Inferior parietal cortex (tissue), 1 donor: ENCODE measurements around the gene PLXNA3.
"Not testable (repeated sequence)": the region's sequence is repeated elsewhere in the genome, so short reads cannot be mapped to it uniquely, and the experiment has no call there.

Experiments used
- DNase-seq: peaks from one replicate; pipeline ENCODE4 v3.0.0-alpha.2; 2016; ENCODE audit errors: extremely low spot score

Gene PLXNA3

GRCh38 chrX:154478728-154479622, 20.9 kb downstream of the PLXNA3 start, which contains the start of gene LAGE3:
LAGE3 (minus strand) TSS chrX:154479281; CDS start chrX:154478915, 366 bp downstream.
- peak; percentile 85 for DNase-seq

DNA sequence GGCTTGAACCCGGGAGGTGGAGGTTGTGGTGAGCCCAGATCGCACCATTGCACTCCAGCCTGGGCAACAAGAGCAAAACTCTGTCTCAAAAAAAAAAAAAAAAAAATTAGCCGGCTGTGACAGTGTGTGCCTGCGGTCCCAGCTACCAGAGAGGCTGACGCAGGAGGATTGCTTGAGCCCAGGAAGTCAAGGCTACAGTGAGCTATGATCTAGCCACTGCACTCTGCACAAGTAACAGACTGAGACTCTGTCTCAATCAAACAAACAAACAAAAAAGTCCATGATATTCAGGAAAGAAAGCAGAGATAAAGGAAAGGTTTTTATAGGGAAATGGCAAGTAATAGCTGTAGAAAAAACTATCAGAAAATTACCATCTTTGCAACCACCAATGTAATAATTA, 23.1 kb downstream of the PLXNA3 start:
- DNase-seq: no peak

GRCh38 chrX:154481911-154482601, 24.0 kb downstream of the PLXNA3 start:
- DNase-seq: no peak

DNA sequence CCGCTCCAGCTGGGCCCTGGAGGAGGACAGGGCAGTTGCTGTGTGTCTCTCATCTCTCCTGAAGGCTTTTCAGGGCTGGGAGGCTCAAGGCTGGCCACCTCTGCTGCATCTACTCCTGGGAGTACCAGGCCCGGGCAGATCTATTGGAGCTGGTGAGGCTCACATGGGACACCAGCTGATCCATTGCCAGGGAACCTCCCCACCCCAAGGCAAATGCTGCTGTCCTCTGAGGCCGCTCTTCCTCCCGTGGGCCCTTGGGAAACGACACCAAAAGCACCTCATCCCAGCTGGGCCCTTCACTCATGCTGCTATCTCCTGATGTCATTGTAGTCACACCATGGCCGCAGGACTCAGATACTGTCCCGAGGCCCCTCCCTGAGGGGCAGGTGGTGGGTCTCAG, 24.7 kb downstream of the PLXNA3 start:
- DNase-seq: no peak

- DNase-seq: no peak
These were observed 25.2 kb downstream of the PLXNA3 start for GRCh38 chrX:154483325-154483724.

DNA sequence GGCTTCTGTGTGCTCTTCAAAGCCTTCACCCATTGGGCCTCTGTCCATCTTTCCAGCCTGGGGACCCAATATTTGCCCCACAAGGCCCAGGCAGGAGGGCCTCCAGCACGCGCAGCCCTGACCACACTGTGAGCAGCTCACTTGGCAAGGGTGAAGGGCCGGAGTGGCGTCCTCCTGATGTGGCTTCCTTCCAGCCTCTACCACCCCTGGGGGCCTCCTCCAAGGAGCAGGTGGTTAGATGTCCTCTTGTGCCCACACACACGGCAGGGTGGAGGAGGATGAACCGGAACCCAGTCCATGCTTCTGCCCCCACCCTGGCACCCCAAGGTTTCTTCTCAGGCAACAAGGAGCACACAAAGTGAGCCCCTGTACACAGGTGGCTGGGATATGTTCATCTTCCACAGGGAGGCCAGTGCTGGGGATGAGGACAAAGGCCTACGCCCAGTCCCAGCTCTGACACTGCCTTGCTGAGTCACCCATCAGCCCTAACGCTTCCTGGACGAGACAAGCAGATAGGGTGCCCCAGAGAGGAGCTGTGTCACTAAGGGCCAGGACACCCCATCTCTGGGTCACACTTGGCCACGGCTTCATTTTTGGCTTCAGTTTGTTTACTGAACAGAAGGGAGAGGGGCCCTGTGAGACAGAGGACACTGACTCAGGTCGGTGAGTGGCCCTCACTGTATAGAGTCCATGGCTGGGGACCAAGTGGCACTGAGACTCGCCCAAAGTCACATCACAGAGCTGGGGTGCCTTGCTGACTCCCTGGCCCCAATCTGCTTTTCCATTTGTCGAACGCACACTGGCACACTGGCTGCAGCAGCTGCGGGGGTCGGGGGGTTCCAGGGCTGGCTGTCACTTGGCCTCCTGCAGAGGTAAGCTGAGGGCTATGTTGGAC, 26.4 kb downstream of the PLXNA3 start:
- no peak for DNase-seq

DNA sequence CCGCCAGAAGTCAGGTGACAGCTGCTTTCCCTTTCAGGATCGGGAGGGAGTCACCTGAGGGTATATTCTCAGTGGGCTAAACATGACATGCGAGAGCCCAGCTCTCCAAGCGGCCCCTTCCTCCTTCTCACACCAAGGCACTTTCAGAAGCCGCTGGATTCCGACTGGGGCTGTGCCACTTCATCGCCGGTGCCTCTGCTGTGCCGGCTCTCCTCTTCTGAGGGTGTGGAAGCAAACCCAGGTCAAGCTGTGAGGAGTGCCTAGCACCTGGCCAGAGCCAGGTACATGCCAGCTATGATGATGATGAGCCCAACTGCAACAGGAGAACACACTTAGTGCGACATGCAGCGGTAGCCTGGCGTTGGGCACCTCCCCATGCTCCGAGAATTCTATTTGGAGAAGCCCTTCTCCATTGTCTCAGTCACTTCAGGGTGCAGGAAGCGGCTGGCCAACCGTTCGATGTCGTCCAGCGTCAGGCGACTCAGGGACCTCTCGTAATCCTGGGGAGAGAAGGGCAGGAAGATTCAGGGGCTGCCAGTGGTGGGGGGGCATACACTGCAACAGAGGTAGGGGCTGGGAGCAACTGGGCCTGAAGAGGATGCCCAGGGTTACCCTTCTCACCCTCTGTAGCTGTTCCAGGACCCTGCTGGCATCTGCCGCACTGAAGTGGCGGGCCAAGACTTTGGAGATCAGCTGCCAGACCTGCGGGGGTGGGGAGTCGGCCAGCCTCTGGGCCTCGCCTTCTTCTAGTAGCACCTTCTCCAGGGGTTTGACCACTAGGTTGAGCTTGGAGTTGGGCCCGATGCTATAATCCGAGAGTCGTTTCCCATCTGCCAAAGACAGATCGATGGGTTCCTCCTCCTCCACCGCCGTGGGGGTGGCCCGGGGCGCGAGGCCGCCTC, 27.3 kb downstream of the PLXNA3 start:
- no peak for DNase-seq

DNA sequence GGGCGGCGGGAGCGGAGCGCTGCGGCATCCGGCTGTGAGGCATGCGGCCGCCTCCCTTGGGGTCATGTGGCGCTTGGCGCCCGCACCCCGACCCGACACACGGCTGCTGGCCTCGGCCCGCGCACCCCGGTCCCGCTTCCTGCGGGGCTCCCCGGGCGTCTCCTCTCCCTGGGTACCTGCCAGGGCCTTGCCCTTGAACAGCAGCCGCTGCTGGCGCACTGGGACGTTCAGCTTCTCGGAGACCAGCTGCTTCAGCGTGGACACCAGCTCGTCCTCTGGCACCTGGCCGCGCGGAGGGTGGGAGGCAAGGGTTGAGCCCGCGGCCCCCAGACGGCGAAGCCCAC, 27.9 kb downstream of the PLXNA3 start:
- DNase-seq: no peak

DNA sequence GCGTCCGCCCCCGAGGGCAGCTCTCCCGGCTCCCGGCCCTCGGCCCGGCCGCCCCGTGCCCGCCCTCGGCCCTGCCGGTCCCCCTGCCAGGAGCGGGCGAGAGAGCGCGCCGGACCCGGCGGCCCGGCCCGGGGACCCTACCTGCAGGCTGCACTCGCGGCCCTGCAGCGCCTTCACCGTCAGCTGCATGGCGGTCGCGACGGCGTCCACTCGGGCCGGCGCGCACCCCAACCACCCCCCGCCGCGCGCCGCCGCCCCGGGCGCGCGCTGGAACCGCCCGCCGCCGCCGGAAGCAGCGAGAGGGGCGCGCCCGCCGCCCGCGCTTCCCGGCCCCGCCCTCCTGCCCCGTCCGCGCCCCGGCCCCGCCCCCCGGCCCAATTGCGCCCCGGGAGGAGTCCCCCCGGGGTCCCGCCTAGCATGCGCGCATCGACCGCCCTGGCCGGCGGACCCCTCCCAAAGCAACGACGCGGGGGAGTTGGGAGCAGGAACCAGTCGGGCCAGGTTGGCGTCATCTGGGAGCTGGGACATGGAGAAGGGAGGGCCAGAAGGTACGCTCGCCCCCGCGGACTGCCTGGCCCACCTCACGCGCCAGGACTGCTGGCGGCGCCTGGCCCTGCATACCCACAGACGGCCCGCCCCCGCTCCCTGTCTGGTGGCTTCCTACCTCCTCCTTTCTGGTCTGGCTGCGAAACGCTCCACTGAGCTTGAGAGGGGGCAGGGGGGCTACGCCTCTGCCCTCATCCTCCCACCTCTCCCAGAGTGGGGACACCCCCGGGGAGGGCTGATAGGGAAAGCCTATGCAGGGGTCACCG, 28.5 kb downstream of the PLXNA3 start, which contains the start of gene UBL4A:
Gene UBL4A, minus strand, starts transcription at position 220 of the 812 bp plus-strand sequence. Its CDS starts 31 bp downstream, at position 189.
- no peak for DNase-seq

DNA sequence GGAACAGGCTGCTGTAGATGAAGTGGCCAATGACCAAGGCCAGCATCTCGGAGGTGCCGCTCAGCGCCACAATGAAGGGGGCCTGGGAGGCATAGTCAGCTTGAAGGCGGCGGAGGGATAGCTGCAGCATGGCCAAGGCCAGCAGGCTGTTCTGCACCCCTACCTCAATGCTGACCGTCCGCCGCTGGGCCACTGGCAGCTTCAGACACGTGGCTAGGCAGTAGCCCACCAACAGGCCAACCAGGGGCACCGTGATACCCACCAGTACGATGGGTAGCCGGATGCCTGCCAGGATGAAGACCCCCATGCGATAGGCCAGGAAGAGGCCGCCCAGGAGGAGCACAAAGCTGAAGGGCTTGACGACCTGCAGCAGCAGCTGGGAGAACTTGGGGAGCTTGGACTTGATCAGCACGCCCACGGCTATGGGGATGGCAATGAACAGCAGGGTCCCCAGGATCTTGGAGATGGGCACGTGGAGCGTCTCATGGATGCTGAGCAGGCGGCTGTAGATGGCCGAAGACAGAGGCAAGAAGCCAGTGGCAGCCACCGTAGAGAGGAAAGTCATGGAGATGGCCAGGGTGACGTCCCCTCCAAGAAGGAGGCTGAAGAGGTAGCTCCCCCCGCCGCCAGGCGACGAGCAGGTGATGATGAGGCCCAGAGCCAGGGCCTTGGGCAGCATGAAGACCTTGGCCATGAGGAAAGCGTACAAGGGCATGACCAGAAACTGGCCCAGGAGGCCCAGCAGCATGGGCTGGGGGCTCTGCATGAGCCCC, 29.6 kb downstream of the PLXNA3 start:
- DNase-seq: no peak

GRCh38 chrX:154488336-154489075, 30.4 kb downstream of the PLXNA3 start:
- DNase-seq: no peak

DNA sequence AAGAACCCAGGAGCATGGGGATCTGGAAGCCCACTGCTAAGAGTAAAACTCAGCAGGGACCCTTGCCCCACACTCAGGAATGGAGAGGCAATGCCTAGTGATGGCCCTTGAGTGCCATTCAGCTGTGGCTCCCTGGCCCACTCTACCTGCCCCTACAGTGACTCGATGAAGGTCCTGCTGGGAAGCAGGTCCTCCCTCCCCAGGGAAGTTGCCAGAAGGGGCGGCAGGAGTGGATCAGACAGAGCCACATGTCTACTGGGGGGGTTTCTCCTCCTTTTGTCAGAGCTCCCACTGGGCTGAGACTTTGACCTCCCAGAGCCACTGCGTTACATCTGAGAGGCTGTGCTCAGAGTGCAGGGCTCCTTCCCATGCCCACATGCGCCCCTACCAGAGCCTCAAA, 31.1 kb downstream of the PLXNA3 start:
- DNase-seq: no peak

- DNase-seq: no peak
These were observed 31.9 kb downstream of the PLXNA3 start for GRCh38 chrX:154490021-154490413.

DNA sequence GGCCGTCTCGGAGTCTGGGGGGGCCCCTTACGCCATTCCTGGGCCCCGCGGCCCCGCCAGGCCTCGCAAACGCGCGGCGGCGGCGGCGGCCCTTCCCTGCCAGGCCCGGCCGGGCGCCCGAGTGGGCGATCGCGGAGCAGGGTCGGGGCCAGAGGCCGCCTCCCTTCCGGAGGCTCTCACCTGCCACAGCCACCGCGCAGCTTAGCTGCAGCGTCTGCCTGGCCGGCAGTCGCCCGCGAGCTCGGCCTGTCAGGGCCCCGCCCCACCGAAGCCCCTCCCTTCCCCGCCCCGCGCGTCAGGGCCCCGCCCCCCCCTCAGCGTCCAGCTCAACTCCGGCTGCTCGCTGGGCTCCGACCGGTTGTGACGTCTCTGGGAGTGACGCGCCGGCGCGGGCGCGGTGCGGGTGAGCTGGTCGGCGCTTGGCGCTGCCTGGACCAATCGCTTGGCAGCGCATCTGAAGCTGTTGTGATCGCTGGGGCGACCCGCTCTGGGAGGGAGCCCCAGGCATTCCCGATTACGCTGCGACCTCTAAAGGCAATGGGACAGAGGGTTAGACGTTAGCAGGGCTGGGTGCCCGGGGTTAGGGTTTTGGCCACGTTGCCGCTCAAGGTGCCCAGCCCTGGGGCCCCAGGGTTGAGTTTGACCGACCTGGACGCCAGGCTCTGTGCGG, 32.5 kb downstream of the PLXNA3 start, which contains the start of gene SLC10A3:
Gene SLC10A3, minus strand, starts transcription at position 216 of the 670 bp plus-strand sequence. CDS start 1,689 bp downstream, outside the sequence.
- DNase-seq: peak; percentile 84

DNA sequence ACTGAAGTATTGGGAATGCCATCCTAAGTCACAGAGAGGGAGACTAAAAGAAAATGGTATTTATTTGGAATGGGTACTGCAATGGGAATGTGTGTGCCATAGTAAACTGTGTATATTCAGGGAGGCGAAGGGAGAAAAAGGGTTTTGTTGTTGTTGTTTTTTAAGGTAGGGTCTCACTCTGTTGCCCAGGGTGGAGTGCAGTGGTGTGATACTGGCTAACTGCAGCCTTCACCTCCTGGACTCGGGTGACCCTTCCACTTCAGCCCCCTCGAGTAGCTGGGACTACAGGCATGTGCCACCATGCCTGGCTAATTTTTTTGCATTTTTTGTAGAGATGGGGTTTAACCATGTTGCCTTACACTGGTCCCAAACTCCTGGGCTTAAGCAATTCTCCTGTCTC, 36.6 kb downstream of the PLXNA3 start:
- no peak for DNase-seq

DNA sequence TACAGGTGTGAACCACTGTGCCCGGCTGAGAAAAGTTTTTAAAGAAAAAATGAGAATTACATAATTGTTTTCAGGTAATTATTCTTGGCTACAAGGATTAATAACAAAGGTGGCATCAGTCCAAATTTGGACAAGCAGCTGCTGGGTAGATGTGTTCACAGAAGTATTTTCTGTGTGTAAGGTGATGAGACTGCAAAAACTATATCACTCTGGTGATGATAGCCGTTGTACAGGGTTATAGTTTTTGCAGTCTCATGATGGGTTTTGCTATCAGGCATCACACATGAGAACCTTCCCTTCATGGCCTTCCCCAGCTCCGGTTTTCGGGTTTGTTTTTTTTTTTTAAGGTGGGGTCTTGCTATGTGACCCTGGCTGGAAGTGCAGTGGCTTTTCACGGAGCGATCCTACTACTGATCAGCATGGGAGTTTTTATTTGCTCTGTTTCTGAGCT, 37.4 kb downstream of the PLXNA3 start:
- no peak for DNase-seq

GRCh38 chrX:154496591-154497137, 38.6 kb downstream of the PLXNA3 start:
- not testable (repeated sequence) for DNase-seq
